ENCODE data around the gene SAMD4B. TPM values are rescaled to one million over a fixed set of nuclear protein-coding genes. Genes with fewer than 3 reads are reported as not detected.
A peak's percentile ranks its signal among the peaks of the same experiment; 100 is the strongest.

SAMD4B gene
- total RNA-seq, 4 donors from 2014 or later = 103 to 193 (median 115) TPM

- peaks cover 0 to 47% (median 2%) of the 10 kb centered on the region in 3 donors for H3K36me3 ChIP-seq
- peak in 1 of 2 donors; percentile 46 for DNase-seq (ENCODE audit: low spot score in 2 of 2)
- H3K4me3 ChIP-seq = no peak overlapping the region
- H3K4me1 ChIP-seq = peaks cover 0 to 61% (median 20%) of the 10 kb centered on the region in 4 donors
- H3K9me3 ChIP-seq = no peaks in the 10 kb centered on the region
- no peaks in the 10 kb centered on the region for H3K27me3 ChIP-seq
- H3K27ac ChIP-seq = peak overlapping the region; percentile 34 to 88 (median 65)
- WGBS, 2 donors = 21 to 23% methylated on average over 19 to 21 of the region's 23 CpGs
- no peak for TF ChIP-seq CTCF (IDR thresholded peaks at IDR 0.05)
- peak in 1 of 2 donors; percentile 10 for TF ChIP-seq POLR2A (IDR thresholded peaks at IDR 0.05)
- peak in 1 of 2 donors; percentile 84 for TF ChIP-seq EP300 (IDR thresholded peaks at IDR 0.05)
Measured at GRCh38 chr19:39428283-39429112, 86.3 kb downstream of the SAMD4B start.

- H3K4me1 ChIP-seq = peaks cover 0 to 77% (median 37%) of the 10 kb centered on the region in 4 donors
- no peaks in the 10 kb centered on the region for H3K27me3 ChIP-seq
- 67 to 69% methylated on average over 25 of the region's 25 CpGs for WGBS, 2 donors
- H3K4me3 ChIP-seq = no peak overlapping the region
- no peaks in the 10 kb centered on the region for H3K9me3 ChIP-seq
- no peak for TF ChIP-seq CTCF (IDR thresholded peaks at IDR 0.05)
- peak; percentile 35 to 68 for TF ChIP-seq EP300 (IDR thresholded peaks at IDR 0.05)
- TF ChIP-seq POLR2A (IDR thresholded peaks at IDR 0.05) = no peak
- H3K36me3 ChIP-seq = peaks cover 0 to 42% (median 11%) of the 10 kb centered on the region in 3 donors
- no peak for DNase-seq (ENCODE audit: low spot score in 2 of 2)
- H3K27ac ChIP-seq = peak overlapping the region in 3 of 4 donors; percentile 66 to 85 (median 79)
Measured at GRCh38 chr19:39430675-39431593, 88.7 kb downstream of the SAMD4B start.

- Histone ChIP-seq H3K4me3 (no peak overlapping the region), H3K36me3 (peaks cover 0 to 42% (median 11%) of the 10 kb centered on the region in 3 donors), H3K27me3 (no peaks in the 10 kb centered on the region), H3K4me1 (peaks cover 0 to 70% (median 43%) of the 10 kb centered on the region in 4 donors), H3K27ac (no peak overlapping the region), H3K9me3 (no peaks in the 10 kb centered on the region)
- 86 to 94% methylated on average over 8 of the region's 8 CpGs for WGBS, 2 donors
- no peak for TF ChIP-seq CTCF (IDR thresholded peaks at IDR 0.05)
- no peak for TF ChIP-seq POLR2A (IDR thresholded peaks at IDR 0.05)
- no peak for TF ChIP-seq EP300 (IDR thresholded peaks at IDR 0.05)
- DNase-seq (ENCODE audit: low spot score in 2 of 2) = no peak
Measured at GRCh38 chr19:39432677-39433025, 90.4 kb downstream of the SAMD4B start.

GRCh38 chr19:39433480-39434079, 91.4 kb downstream of the SAMD4B start:
- H3K4me3 ChIP-seq = peak overlapping the region in 1 of 4 donors; percentile 97
- 92 to 95% methylated on average over 8 of the region's 8 CpGs for WGBS, 2 donors
- no peaks in the 10 kb centered on the region for H3K27me3 ChIP-seq
- peaks cover 0 to 42% (median 11%) of the 10 kb centered on the region in 3 donors for H3K36me3 ChIP-seq
- H3K27ac ChIP-seq = peak overlapping the region in 2 of 4 donors; percentile 82 to 94
- no peaks in the 10 kb centered on the region for H3K9me3 ChIP-seq
- peaks cover 0 to 61% (median 36%) of the 10 kb centered on the region in 4 donors for H3K4me1 ChIP-seq
- DNase-seq (ENCODE audit: low spot score in 2 of 2) = no peak
- no peak for TF ChIP-seq CTCF (IDR thresholded peaks at IDR 0.05)
- no peak for TF ChIP-seq POLR2A (IDR thresholded peaks at IDR 0.05)
- no peak for TF ChIP-seq EP300 (IDR thresholded peaks at IDR 0.05)
